Dermis microvascular lymphatic vessel endothelial cell (primary cell): ENCODE results near the gene GPR17. TPM values are rescaled to one million over a fixed set of nuclear protein-coding genes. Genes with fewer than 3 reads are reported as not detected.

ENCODE experiments used
- DNase-seq, 2 donors: peaks; one replicate each; pipeline versions ENCODE4 v3.0.0 to v3.0.0-alpha.2; 2010; ENCODE audit warnings: low read depth in 2 of 2
- total RNA-seq: library from RNA; depleted of rRNA; stranded (reverse); fragments of >200 nt; gene quantifications from 2 replicates; pipeline ENCODE4 v1.2.1, GENCODE V29; 2014

The GPR17 gene
- total RNA-seq, 1 donor from 2014 or later: not detected

- DNase-seq: no peak
Measured at GRCh38 chr2:127614246-127614645, 31.7 kb upstream of the GPR17 start.

- no peak for DNase-seq
Measured at GRCh38 chr2:127614731-127615130, 31.2 kb upstream of the GPR17 start.

GRCh38 chr2:127615511-127616166, 30.3 kb upstream of the GPR17 start:
- no peak for DNase-seq

- DNase-seq: no peak
Measured at GRCh38 chr2:127618551-127619202, 27.3 kb upstream of the GPR17 start.

GRCh38 chr2:127619203-127619590, 26.8 kb upstream of the GPR17 start:
- no peak for DNase-seq

- DNase-seq: no peak
Measured at GRCh38 chr2:127619877-127620705, 25.9 kb upstream of the GPR17 start.

- no peak for DNase-seq
Measured at GRCh38 chr2:127620866-127621265, 25.1 kb upstream of the GPR17 start.

- DNase-seq: no peak
Measured at GRCh38 chr2:127621981-127622431, 23.9 kb upstream of the GPR17 start.

GRCh38 chr2:127622561-127623387, 23.2 kb upstream of the GPR17 start:
- DNase-seq: no peak

- peak in 1 of 2 donors; percentile 18 for DNase-seq
Measured at GRCh38 chr2:127623388-127624319, 22.3 kb upstream of the GPR17 start.

- no peak for DNase-seq
Measured at GRCh38 chr2:127624320-127624755, 21.6 kb upstream of the GPR17 start.

- DNase-seq: no peak
Measured at GRCh38 chr2:127624756-127625571, 21.0 kb upstream of the GPR17 start.

- DNase-seq: no peak
Measured at GRCh38 chr2:127625572-127625951, 20.4 kb upstream of the GPR17 start.

GRCh38 chr2:127626175-127626574, 19.8 kb upstream of the GPR17 start:
- no peak for DNase-seq

GRCh38 chr2:127626917-127627739, 18.8 kb upstream of the GPR17 start:
- no peak for DNase-seq

- DNase-seq: no peak
Measured at GRCh38 chr2:127627740-127628571, 18.0 kb upstream of the GPR17 start.

- DNase-seq: no peak
Measured at GRCh38 chr2:127628767-127629614, 17.0 kb upstream of the GPR17 start.
